A549 (cell line): ENCODE measurements around the gene RNGTT.

Source experiments
- EP300 ChIP-seq, 2 experiments: fragments of >200 bp; sonication (Bioruptor Twin); formaldehyde crosslinking; IDR thresholded peaks; 2 replicates in 1 of 2; 3 replicates in 1 of 2; pipeline ENCODE4 v1.6.1; 2016 to 2017
- KDM5A ChIP-seq: fragments of 200-600 bp; sonication (generic); IDR thresholded peaks from 2 replicates; pipeline ENCODE4 v1.6.1; 2016; ENCODE audit warnings: antibody characterized with exemption, mild to moderate bottlenecking
- MAFK ChIP-seq: fragments of 450-650 bp; IDR thresholded peaks from 2 replicates; pipeline ENCODE4 v1.6.1; 2014; ENCODE audit not compliant: partially characterized antibody
- NFE2L2 ChIP-seq: fragments of 150-350 bp; conservative IDR thresholded peaks from 2 replicates; pipeline ENCODE4 v1.6.1; 2014; ENCODE audit warnings: low read length
- PHF8 ChIP-seq: fragments of 200-600 bp; sonication (generic); IDR thresholded peaks from 2 replicates; pipeline ENCODE4 v1.6.1; 2016; ENCODE audit warnings: low read depth, mild to moderate bottlenecking, antibody characterized with exemption, moderate library complexity, borderline replicate concordance
- POLR2A ChIP-seq: IDR thresholded peaks from 2 replicates; pipeline ENCODE4 v1.6.1; 2012; ENCODE audit warnings: mild to moderate bottlenecking, low read length
- RNF2 ChIP-seq: fragments of 200-600 bp; sonication (generic); IDR thresholded peaks from 2 replicates; pipeline ENCODE4 v1.6.1; 2016; ENCODE audit warnings: low read depth, mild to moderate bottlenecking, antibody characterized with exemption, moderate library complexity, borderline replicate concordance
- SMC3 ChIP-seq: fragments of >200 bp; sonication (Bioruptor Twin); formaldehyde crosslinking; IDR thresholded peaks from 3 replicates; pipeline ENCODE4 v1.6.1; 2018; ENCODE audit warnings: inconsistent platforms
- TF ChIP-seq, protein P1 (sequence below): IDR thresholded peaks from 2 replicates; pipeline ENCODE4 v1.6.1; 2012
- TF ChIP-seq, protein P2 (sequence below): fragments of >200 bp; sonication (Bioruptor Twin); formaldehyde crosslinking; IDR thresholded peaks from 3 replicates; pipeline ENCODE4 v1.5.1; 2016
- TF ChIP-seq, protein P3 (sequence below): fragments of 150-350 bp; IDR thresholded peaks from 2 replicates; pipeline ENCODE4 v1.6.1; 2014; ENCODE audit warnings: low read depth, mild to moderate bottlenecking, low read length

DNA sequence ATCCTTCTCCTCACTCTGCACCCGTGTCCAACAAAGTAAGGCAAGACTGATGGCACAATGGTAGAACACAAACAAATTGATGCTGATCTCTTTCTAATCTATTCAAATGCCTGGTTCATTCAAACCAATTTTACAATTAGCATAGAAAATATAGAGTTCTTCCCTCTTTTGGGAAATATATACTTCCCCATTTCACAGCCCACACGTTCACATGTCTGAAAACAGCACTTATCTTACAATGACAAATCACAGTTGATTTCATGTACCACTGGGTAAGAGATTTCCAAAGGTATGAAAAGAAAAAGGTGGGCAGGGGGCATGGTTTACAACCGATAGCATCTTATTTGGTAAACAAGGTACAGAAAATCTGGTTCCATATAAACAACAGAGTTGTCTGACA is 137.6 kb downstream of the RNGTT start:
- TF ChIP-seq, protein P1, sequence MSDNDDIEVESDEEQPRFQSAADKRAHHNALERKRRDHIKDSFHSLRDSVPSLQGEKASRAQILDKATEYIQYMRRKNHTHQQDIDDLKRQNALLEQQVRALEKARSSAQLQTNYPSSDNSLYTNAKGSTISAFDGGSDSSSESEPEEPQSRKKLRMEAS, result no peak
- TF ChIP-seq MAFK (no peak), NFE2L2 (no peak), EP300 (IDR thresholded peaks at IDR 0.05) (no peak), PHF8 (no peak), SMC3 (no peak), POLR2A (no peak), KDM5A (no peak), RNF2 (no peak)
- TF ChIP-seq, protein P2, sequence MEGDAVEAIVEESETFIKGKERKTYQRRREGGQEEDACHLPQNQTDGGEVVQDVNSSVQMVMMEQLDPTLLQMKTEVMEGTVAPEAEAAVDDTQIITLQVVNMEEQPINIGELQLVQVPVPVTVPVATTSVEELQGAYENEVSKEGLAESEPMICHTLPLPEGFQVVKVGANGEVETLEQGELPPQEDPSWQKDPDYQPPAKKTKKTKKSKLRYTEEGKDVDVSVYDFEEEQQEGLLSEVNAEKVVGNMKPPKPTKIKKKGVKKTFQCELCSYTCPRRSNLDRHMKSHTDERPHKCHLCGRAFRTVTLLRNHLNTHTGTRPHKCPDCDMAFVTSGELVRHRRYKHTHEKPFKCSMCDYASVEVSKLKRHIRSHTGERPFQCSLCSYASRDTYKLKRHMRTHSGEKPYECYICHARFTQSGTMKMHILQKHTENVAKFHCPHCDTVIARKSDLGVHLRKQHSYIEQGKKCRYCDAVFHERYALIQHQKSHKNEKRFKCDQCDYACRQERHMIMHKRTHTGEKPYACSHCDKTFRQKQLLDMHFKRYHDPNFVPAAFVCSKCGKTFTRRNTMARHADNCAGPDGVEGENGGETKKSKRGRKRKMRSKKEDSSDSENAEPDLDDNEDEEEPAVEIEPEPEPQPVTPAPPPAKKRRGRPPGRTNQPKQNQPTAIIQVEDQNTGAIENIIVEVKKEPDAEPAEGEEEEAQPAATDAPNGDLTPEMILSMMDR, result no peak
- TF ChIP-seq, protein P3, sequence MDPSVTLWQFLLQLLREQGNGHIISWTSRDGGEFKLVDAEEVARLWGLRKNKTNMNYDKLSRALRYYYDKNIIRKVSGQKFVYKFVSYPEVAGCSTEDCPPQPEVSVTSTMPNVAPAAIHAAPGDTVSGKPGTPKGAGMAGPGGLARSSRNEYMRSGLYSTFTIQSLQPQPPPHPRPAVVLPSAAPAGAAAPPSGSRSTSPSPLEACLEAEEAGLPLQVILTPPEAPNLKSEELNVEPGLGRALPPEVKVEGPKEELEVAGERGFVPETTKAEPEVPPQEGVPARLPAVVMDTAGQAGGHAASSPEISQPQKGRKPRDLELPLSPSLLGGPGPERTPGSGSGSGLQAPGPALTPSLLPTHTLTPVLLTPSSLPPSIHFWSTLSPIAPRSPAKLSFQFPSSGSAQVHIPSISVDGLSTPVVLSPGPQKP, result no peak
